Lung (tissue), 12 donors: Measurements from ENCODE around the gene PODXL2. TPM values are rescaled to one million over a fixed set of nuclear protein-coding genes. Genes with fewer than 3 reads are reported as not detected.

Source experiments
- ATAC-seq: fragments of 200-7000 bp; cut with Tn5 transposase; one replicate; pipeline ENCODE4 v1.9.1; 2020; ENCODE audit warnings: moderate number of reproducible peaks; ENCODE audit not compliant: insufficient read depth, low FRiP score
- DNase-seq, 3 donors: peaks; one replicate each; pipeline ENCODE4 v3.0.0-alpha.2; 2013 to 2017
- H3K27ac ChIP-seq, 2 donors: one replicate each; pipeline ENCODE4 v1.5.1; 2013; ENCODE audit warnings: mild to moderate bottlenecking in 2 of 2, moderate library complexity in 2 of 2, control low read depth in 1 of 2, inconsistent platforms in 1 of 2, low read depth in 1 of 2, low read length in 1 of 2
- H3K27me3 ChIP-seq, 3 donors: one replicate each; pipeline ENCODE4 v1.5.1; 2013; ENCODE audit warnings: low read length in 2 of 3; ENCODE audit not compliant: control insufficient read depth in 3 of 3, insufficient read depth in 3 of 3
- H3K36me3 ChIP-seq, 4 donors: one replicate each; pipeline ENCODE4 v1.5.1; 2013; ENCODE audit warnings: low read length in 4 of 4, mild to moderate bottlenecking in 1 of 4, moderate library complexity in 1 of 4; ENCODE audit not compliant: control insufficient read depth in 4 of 4, insufficient read depth in 4 of 4
- H3K4me1 ChIP-seq, 5 donors: one replicate each; pipeline ENCODE4 v1.5.1; 2013; ENCODE audit warnings: low read length in 5 of 5, mild to moderate bottlenecking in 2 of 5, moderate library complexity in 1 of 5; ENCODE audit not compliant: control insufficient read depth in 5 of 5, insufficient read depth in 5 of 5
- H3K4me3 ChIP-seq: one replicate; pipeline ENCODE4 v1.5.1; 2013; ENCODE audit warnings: mild to moderate bottlenecking, control low read depth, moderate library complexity
- H3K9ac ChIP-seq, 2 donors: one replicate each; pipeline ENCODE4 v1.5.1; 2013; ENCODE audit warnings: low read length in 2 of 2, control low read depth in 1 of 2; ENCODE audit not compliant: insufficient read depth in 1 of 2
- H3K9me3 ChIP-seq, 4 donors: one replicate each; pipeline ENCODE4 v1.5.1; 2013; ENCODE audit warnings: low read length in 3 of 4, mild to moderate bottlenecking in 1 of 4, moderate library complexity in 1 of 4; ENCODE audit not compliant: control insufficient read depth in 4 of 4, insufficient read depth in 3 of 4
- CTCF ChIP-seq: IDR thresholded peaks from 2 replicates; pipeline ENCODE4 v1.5.1; 2012; ENCODE audit warnings: mild to moderate bottlenecking; ENCODE audit errors: control extremely low read depth, extremely low read depth
- WGBS, 2 donors: extraction: QIAGEN DNeasy Blood & Tissue Kit; methylation state at CpG; one replicate each; pipeline ENCODE4 v1.1.7; 2013; 5-methylcytosine and 5-hydroxymethylcytosine counted together
- polyA plus RNA-seq, 2 donors: library from polyadenylated mRNA; stranded (reverse); fragments of 200-250 nt; gene quantifications; one replicate each; pipeline ENCODE4 v1.2.1, GENCODE V29; 2013
- total RNA-seq, 2 donors: library from RNA; depleted of rRNA in 1 of 2; stranded (reverse); fragments of >200 nt in 1 of 2; gene quantifications; one replicate each; pipeline ENCODE4 v1.2.1, GENCODE V29; 2014 to 2021
- donor health status: control.
- donor health status: control.
- donor health status: Bipolar disorder and iron deficiency.
- donor health status: healthy.
- donor health status: DM: yes; HTN: yes; CAD: no.

PODXL2 gene
- total and polyA plus RNA-seq, 4 donors = 3.1 to 7.3 (median 4.6) TPM

- WGBS, 2 donors = 95% methylated on average over 11 of the region's 11 CpGs
- no peak overlapping the region for H3K4me3 ChIP-seq
- no peak overlapping the region for H3K27ac ChIP-seq
- H3K9ac ChIP-seq = no peak overlapping the region
- H3K4me1 ChIP-seq = no peaks in the 10 kb centered on the region
- DNase-seq = no peak
- H3K27me3 ChIP-seq = no peaks in the 10 kb centered on the region
- TF ChIP-seq CTCF = no peak
- H3K9me3 ChIP-seq = no peaks in the 10 kb centered on the region
- ATAC-seq = no peak
- peaks cover 0 to 44% (median 28%) of the 10 kb centered on the region in 4 donors for H3K36me3 ChIP-seq
Measured at GRCh38 chr3:127618891-127619290, 10.1 kb upstream of the PODXL2 start.

- no peak for DNase-seq
- 96 to 98% methylated on average over 32 of the region's 32 CpGs for WGBS, 2 donors
- Histone ChIP-seq H3K4me3 (no peak overlapping the region), H3K4me1 (no peaks in the 10 kb centered on the region), H3K9ac (no peak overlapping the region), H3K27ac (no peak overlapping the region), H3K36me3 (peaks cover 0 to 32% (median 25%) of the 10 kb centered on the region in 4 donors), H3K9me3 (no peaks in the 10 kb centered on the region), H3K27me3 (no peaks in the 10 kb centered on the region)
- ATAC-seq = no peak
- TF ChIP-seq CTCF = no peak
Measured at GRCh38 chr3:127620637-127621375, 8.2 kb upstream of the PODXL2 start.

- peaks cover 0 to 3% (median 1%) of the 10 kb centered on the region in 3 donors for H3K27me3 ChIP-seq
- peaks cover 0 to 25% (median 20%) of the 10 kb centered on the region in 4 donors for H3K36me3 ChIP-seq
- DNase-seq = no peak
- WGBS, 2 donors = 94 to 95% methylated on average over 11 of the region's 11 CpGs
- no peak overlapping the region for H3K27ac ChIP-seq
- no peak overlapping the region for H3K9ac ChIP-seq
- no peak for ATAC-seq
- H3K4me3 ChIP-seq = no peak overlapping the region
- no peaks in the 10 kb centered on the region for H3K9me3 ChIP-seq
- no peaks in the 10 kb centered on the region for H3K4me1 ChIP-seq
- no peak for TF ChIP-seq CTCF
Measured at GRCh38 chr3:127622031-127622430, 7.0 kb upstream of the PODXL2 start.
